ENCODE data around the gene CPT1B. TPM values are rescaled to one million over a fixed set of nuclear protein-coding genes. Genes with fewer than 3 reads are reported as not detected.

Gene CPT1B
- total and polyA plus RNA-seq, 10 of the 15 experiments (the other 5 are each of a cell fraction or from before 2014, with no cell fraction given), result 3.5 to 54.0 (median 21.7) TPM

GRCh38 chr22:50564289-50564688 lies 13.9 kb downstream of the CPT1B start:
- 77% methylated on average over 11 of the region's 11 CpGs for WGBS (ENCODE audit: insufficient coverage, insufficient replicate concordance, low lambda C conversion rate, missing lambda C conversion rate)
- H3K27me3 ChIP-seq (replicated peaks in 1 of 2; ENCODE audit: control insufficient read depth in 2 of 2, insufficient read depth in 2 of 2, low read length in 1 of 2), result no peaks in the 10 kb centered on the region
- FAIRE-seq, result no peak

More at GRCh38 chr22:50564289-50564688, 13.9 kb downstream of the CPT1B start:
- in situ Hi-C loops (cut with MboI) (no loop called here), intact Hi-C loops (cut with micrococcal nuclease; ENCODE audit: unreplicated experiment) (loop anchor here (5.0 kb wide), 1 partner anchor 37 kb away; the partner anchor contains the start of gene SCO2)
- ChIA-PET SMC1A (ENCODE audit: uncharacterized antibody, unreplicated experiment) (interaction anchor here (1.0 to 2.8 kb wide), 3 partner anchors 25 to 55 kb away, joined by 4 to 14 read pairs (median 5); partner anchors contain the start of gene SCO2), RAD21 (ENCODE audit: unreplicated experiment) (interaction anchor here (1.0 to 2.9 kb wide), 3 partner anchors 17 to 55 kb away, joined by 3 to 13 read pairs (median 3); partner anchors contain the start of gene SCO2), CTCF (interaction anchor here (1.2 to 3.1 kb wide), 8 partner anchors 18 to 236 kb away, joined by 3 to 14 read pairs (median 8); partner anchors contain the start of genes CHKB, KLHDC7B, LMF2 and NCAPH2), POLR2A (interaction anchor here (1.2 to 4.8 kb wide), 6 partner anchors 22 to 56 kb away, joined by 4 to 21 read pairs (median 10); partner anchors contain the start of genes LMF2, NCAPH2, SCO2 and TYMP)
- no peaks in the 10 kb centered on the region for H3K4me1 ChIP-seq (ENCODE audit: control insufficient read depth, insufficient read depth, low read length)
- H2AFZ ChIP-seq (ENCODE audit: control insufficient read depth, low read depth, low read length), result no peak overlapping the region
- no peak for TF ChIP-seq CBX5 (IDR thresholded peaks at IDR 0.05; ENCODE audit: low read depth)
- TF ChIP-seq NFXL1 (IDR thresholded peaks at IDR 0.05; ENCODE audit: borderline replicate concordance), result no peak
- no peak for TF ChIP-seq E4F1 (IDR thresholded peaks at IDR 0.05; ENCODE audit: borderline replicate concordance, partially characterized antibody)
- no peak for TF ChIP-seq GATAD2B (conservative IDR thresholded peaks at IDR 0.05; ENCODE audit: low read depth)
- TF ChIP-seq NRF1 (conservative IDR thresholded peaks at IDR 0.05; ENCODE audit: low read depth, low read length), result no peak
- no peak for TF ChIP-seq MYC (IDR thresholded peaks at IDR 0.05; ENCODE audit: insufficient read depth, insufficient read length, insufficient replicate concordance, low read length, severe bottlenecking)
- no peak for TF ChIP-seq POLR2AphosphoS5 (IDR thresholded peaks at IDR 0.05; ENCODE audit: low read length)
- TF ChIP-seq NBN (IDR thresholded peaks at IDR 0.05), result no peak
- no peak for TF ChIP-seq ZBTB33 (IDR thresholded peaks at IDR 0.05)
- no peak for TF ChIP-seq BCL11A (IDR thresholded peaks at IDR 0.05; ENCODE audit: low read depth, low read length)
- no peak for TF ChIP-seq LARP7 (IDR thresholded peaks at IDR 0.05)
- H3K27ac ChIP-seq (ENCODE audit: control insufficient read depth, insufficient read depth), result no peak overlapping the region
- BruUV-seq (replicated peaks), result no TSS peak
- DNase-seq (ENCODE audit: low read depth, low spot score) (no peak), ATAC-seq (no peak)
- H3K4me2 ChIP-seq (ENCODE audit: control insufficient read depth, insufficient read depth), result no peak overlapping the region
- no peaks in the 10 kb centered on the region for H3K9me3 ChIP-seq (replicated peaks; ENCODE audit: control insufficient read depth, insufficient read depth, low read length)
- no peak overlapping the region for H3K9ac ChIP-seq (ENCODE audit: control insufficient read depth, insufficient read depth, low read length)
- no peaks in the 10 kb centered on the region for H4K20me1 ChIP-seq (ENCODE audit: control insufficient read depth, insufficient read depth)
- H3K4me3 ChIP-seq, result no peak overlapping the region
- H3K79me2 ChIP-seq (ENCODE audit: control insufficient read depth, insufficient read depth, low read length), result no peaks in the 10 kb centered on the region
- peaks cover 5 to 7% of the 10 kb centered on the region in 2 experiments; a peak in 3 of 4 replicates for H3K36me3 ChIP-seq (ENCODE audit: control insufficient read depth in 2 of 2, insufficient read depth in 2 of 2, low read length in 1 of 2)
